Measurements from ENCODE around the gene EXD3.
"Not testable (repeated sequence)": the region's sequence is repeated elsewhere in the genome, so short reads cannot be mapped to it uniquely, and the experiment has no call there.

Gene EXD3

GRCh38 chr9:137266585-137267453 is 156.1 kb downstream of the EXD3 start:
- FAIRE-seq (no peak), DNase-seq (ENCODE audit: insufficient read length, low spot score) (no peak)
- TF ChIP-seq, protein P1, sequence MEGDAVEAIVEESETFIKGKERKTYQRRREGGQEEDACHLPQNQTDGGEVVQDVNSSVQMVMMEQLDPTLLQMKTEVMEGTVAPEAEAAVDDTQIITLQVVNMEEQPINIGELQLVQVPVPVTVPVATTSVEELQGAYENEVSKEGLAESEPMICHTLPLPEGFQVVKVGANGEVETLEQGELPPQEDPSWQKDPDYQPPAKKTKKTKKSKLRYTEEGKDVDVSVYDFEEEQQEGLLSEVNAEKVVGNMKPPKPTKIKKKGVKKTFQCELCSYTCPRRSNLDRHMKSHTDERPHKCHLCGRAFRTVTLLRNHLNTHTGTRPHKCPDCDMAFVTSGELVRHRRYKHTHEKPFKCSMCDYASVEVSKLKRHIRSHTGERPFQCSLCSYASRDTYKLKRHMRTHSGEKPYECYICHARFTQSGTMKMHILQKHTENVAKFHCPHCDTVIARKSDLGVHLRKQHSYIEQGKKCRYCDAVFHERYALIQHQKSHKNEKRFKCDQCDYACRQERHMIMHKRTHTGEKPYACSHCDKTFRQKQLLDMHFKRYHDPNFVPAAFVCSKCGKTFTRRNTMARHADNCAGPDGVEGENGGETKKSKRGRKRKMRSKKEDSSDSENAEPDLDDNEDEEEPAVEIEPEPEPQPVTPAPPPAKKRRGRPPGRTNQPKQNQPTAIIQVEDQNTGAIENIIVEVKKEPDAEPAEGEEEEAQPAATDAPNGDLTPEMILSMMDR (IDR thresholded peaks at IDR 0.05; ENCODE audit: insufficient read depth, missing control alignments), result no peak

DNA sequence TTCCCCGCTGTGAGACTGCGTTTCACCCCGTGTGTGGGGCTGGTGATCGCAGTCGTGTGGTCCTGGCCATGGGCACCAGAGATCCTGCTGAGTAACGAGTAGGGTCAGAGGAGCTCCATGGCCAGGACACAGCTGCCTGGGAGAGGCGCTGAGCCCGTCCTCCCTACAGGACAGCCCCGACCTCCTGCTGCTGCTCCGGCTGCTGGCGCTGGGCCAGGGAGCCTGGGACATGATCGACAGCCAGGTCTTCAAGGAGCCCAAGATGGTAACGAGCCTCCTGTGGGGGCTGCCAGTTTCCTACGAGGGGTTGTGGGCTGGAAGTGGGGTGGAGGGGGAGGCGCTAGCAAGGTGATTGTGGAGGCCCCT is 156.8 kb downstream of the EXD3 start:
- no peak for DNase-seq (ENCODE audit: insufficient read length, low spot score)
- FAIRE-seq, result no peak
- TF ChIP-seq, protein P1 (IDR thresholded peaks at IDR 0.05; ENCODE audit: insufficient read depth, missing control alignments), result no peak

- TF ChIP-seq, protein P1 (IDR thresholded peaks at IDR 0.05; ENCODE audit: insufficient read depth, missing control alignments), result no peak
- no peak for FAIRE-seq
- DNase-seq (ENCODE audit: insufficient read length, low spot score), result no peak
Measured at GRCh38 chr9:137265496-137266161, 157.3 kb downstream of the EXD3 start.

DNA sequence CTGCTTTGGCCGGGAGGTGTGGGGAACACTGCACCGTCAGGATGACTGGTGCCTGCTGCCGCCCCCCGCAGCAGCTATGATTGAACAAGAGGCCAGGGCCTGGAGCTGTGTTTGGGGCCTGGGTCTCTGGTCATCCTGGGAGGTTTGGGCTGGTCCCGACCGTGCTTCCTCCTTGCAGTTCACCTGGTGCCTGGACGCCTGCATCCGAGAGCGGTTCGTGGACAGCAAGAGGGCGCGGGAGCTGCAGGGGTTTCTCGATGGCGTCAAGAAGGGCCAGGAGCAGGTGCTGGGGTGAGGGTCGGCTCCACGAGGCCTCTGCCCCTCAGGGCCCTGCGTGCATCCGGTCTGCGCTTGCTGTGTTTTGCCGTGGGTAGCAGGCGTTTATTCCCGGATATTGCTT is 158.9 kb downstream of the EXD3 start:
- TF ChIP-seq, protein P1 (IDR thresholded peaks at IDR 0.05; ENCODE audit: insufficient read depth, missing control alignments), result no peak
- DNase-seq (ENCODE audit: insufficient read length, low spot score) (no peak), FAIRE-seq (no peak)

- TF ChIP-seq, protein P1 (IDR thresholded peaks at IDR 0.05; ENCODE audit: insufficient read depth, missing control alignments), result no peak
- FAIRE-seq (no peak), DNase-seq (ENCODE audit: insufficient read length, low spot score) (no peak)
Measured at GRCh38 chr9:137263506-137263905, 159.5 kb downstream of the EXD3 start.

GRCh38 chr9:137262909-137263285 is 160.1 kb downstream of the EXD3 start:
- TF ChIP-seq, protein P1 (IDR thresholded peaks at IDR 0.05; ENCODE audit: insufficient read depth, missing control alignments), result no peak
- FAIRE-seq, result no peak
- DNase-seq (ENCODE audit: insufficient read length, low spot score), result no peak

DNA sequence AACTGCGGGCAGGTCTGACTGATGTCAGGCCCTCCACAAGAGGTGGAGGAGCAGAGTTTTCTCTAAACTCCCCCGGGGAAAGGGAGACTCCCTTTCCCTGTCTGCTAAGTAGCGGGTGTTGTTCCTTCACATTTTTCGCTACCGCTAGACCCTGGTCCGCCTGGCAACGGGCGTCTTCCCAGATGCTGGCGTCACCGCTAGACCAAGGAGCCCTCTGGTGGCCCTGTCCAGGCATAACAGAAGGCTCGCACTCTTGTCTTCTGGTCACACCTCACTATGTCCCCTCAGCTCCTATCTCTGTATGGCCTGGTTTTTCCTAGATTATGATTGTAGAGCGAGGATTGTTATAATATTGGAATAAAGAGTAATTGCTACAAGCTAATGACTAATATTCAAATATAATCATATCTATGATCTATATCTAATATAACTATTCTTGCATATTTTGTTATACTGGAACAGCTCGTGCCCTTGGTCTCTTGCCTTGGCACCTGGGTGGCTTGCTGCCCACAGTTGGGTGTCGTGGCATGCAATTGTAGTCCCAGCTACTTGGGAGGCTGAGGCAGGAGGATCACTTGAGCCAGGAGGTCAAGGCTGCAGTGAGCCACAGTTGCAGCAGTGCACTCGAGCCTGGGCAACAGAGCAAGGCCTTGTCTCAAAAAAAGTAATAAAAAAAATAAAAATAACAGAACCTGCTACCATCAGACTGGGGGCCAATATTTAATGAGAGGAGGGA is 160.6 kb downstream of the EXD3 start:
- not testable (repeated sequence) for DNase-seq (ENCODE audit: insufficient read length, low spot score); FAIRE-seq
